ENCODE data around the gene CTCFL.

Gene CTCFL

DNA sequence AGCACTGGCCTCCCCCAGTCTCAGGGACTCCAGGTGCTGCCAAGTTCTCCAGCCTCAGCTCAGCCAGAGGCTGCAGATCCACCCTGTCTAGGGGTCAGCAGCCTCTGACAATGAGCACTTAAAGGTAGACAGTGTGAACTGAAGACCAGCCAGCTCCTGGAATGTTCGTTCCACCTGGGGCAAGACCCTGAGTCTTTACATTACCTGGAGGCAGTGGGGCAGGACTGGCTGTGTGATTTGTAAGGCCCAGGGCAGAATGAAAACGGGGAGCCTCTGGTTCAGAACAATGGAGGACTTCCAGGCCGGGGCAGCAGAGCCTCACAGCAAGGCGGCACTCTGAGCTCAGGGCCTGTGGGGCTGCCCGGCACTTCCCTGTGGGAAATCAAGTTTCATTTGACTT lies 65.0 kb downstream of the CTCFL start:
- DNase-seq: no peak

GRCh38 chr20:57459278-57459677 lies 65.7 kb downstream of the CTCFL start:
- no peak for DNase-seq

DNA sequence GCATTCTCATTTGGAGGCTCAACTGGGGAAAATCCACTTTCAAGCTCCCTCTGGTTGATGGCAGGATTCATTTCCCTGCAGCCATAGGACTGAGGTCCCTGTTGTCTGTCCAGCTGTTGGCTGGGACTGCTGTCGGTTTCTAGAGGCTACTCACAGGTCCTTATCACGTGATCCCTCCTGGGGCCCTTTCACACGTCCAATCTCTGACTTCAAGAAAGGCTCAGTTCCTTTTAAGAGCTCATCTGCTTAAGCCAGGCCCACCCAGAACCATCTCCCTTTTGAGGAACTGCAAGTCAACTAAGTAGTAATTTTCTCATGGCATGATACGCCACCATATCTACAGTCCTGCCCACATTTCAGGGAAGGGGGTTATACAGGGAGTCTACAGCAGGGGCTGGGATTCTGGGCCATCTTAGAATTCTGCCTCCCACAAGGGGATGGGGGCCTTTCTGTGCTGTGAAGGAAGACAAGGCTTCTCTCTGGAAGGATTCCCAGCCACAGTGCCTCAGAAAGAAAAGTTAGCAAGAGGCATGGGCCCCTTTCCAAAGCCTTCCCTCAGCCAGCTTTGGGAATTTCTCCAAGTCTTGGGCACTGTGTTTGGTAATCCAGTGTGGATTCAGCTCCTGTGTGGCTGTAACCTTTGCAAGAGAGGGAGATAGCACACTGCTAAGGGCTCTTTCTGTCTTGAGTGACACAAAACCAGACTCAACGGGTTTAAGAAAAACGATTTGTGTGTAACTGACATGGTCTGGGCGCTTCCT lies 66.4 kb downstream of the CTCFL start:
- no peak for DNase-seq

GRCh38 chr20:57457243-57458095 lies 67.5 kb downstream of the CTCFL start:
- no peak for DNase-seq

- no peak for DNase-seq
Measured at GRCh38 chr20:57456116-57456515, 68.8 kb downstream of the CTCFL start.

GRCh38 chr20:57455386-57455785 lies 69.6 kb downstream of the CTCFL start:
- DNase-seq: no peak

- DNase-seq: no peak
Measured at GRCh38 chr20:57451795-57452661, 72.9 kb downstream of the CTCFL start.

DNA sequence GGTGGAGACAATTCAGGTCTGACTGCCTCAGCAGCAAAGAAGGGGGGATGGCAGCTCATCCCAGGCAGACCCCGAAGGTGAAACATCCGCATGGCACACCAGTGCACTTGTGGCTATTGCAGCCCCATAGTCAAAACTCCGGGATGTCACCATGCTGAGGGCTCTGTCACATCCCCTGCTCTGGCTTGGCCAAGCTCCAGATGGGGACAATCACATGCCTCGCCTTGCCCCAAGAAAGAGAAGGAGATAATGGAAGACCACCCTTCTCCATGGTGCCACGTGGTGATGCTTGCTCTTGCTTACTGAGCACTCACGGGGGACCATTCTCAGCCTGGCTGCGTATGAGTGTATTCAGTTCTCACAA lies 73.5 kb downstream of the CTCFL start:
- no peak for DNase-seq

DNA sequence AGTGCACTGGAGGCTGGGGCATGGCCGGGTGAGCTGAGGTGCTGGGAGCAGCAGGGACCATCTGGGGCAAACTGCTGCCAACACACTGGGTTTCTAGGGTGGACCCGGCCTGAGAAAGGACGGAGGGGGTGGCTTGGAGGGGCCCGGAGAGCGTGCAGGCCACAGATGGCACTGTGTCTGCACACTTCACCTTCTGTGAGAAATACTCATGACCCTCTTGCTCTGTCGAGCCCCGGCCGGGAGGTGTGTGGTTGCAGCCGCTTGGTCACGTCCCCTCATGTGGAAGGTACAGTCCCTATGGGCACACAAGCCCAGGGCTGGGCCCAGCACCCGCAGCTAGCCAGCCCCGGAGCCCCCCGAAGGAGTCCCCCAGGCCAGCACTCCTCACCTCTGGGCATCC lies 74.0 kb downstream of the CTCFL start:
- DNase-seq: no peak

GRCh38 chr20:57450419-57450818 lies 74.5 kb downstream of the CTCFL start:
- DNase-seq: no peak

DNA sequence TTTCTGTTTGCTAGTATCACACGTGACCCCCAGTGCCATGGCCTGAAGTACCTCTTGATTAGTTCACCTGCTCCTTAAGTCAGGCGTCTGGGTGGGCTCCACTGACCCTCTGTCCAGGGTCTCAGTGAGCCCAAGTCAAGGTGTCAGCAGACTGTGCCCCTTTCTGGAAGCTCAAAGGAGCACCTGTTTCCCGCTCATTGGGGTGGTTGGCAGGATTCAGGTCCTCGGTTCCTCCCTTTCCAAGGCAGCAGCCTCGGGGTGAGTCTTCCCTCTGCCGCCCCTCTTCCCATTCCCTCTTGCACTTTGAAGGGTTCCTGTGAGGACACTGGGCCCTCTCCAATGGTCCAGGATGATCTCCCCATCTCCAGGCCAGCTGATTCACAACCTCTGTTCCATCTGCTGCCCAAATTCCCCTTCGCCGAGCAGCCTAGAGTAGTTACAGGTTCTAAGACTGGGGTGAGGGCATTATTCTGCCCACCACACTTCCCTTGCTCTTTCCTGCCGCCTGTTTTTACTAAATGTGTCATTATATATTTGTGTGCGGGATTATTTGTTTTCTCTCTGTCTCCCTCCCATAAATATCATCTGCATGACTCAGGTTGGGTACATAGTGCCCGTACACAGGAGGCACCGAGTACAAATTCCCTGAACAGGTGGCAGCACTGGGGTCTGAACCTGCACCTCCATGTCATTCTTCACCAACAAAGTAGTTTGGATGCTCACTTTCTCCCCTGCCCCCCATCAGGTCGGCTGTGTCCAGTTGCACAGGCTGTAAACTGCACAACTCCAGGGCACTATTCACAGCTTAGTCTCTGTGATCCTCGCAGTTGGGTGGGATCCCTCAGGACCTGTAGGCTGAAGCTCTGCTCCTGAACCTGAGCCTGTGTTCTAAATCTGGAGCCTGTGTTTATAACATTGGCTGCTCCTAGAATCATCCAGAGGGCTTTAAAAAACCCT lies 75.3 kb downstream of the CTCFL start:
- DNase-seq: no peak

- DNase-seq: no peak
Measured at GRCh38 chr20:57448764-57449354, 76.1 kb downstream of the CTCFL start.
